Parathyroid adenoma (tissue), 2 donors: ENCODE measurements around the gene MRPL41.

ENCODE experiments used
- H2AFZ ChIP-seq: fragments of 300-600 bp; sonication (generic); one replicate; pipeline ENCODE4 v1.7.0; 2017; ENCODE audit warnings: antibody characterized with exemption, mild to moderate bottlenecking
- H3K27ac ChIP-seq: fragments of 300-600 bp; sonication (generic); one replicate; pipeline ENCODE4 v1.7.0; 2017
- H3K27me3 ChIP-seq: fragments of 300-600 bp; sonication (generic); one replicate; pipeline ENCODE4 v1.7.0; 2017; ENCODE audit warnings: low read length; ENCODE audit not compliant: control insufficient read depth, insufficient read depth
- H3K36me3 ChIP-seq: fragments of 300-600 bp; sonication (generic); one replicate; pipeline ENCODE4 v1.7.0; 2017; ENCODE audit warnings: low read length; ENCODE audit not compliant: control insufficient read depth, insufficient read depth
- H3K4me1 ChIP-seq: fragments of 300-600 bp; sonication (generic); one replicate; pipeline ENCODE4 v1.7.0; 2017; ENCODE audit warnings: control low read depth
- H3K4me2 ChIP-seq: fragments of 300-600 bp; sonication (generic); one replicate; pipeline ENCODE4 v1.7.0; 2017; ENCODE audit warnings: low read length
- H3K4me3 ChIP-seq: fragments of 300-600 bp; sonication (generic); one replicate; pipeline ENCODE4 v1.7.0; 2017; ENCODE audit warnings: low read depth, low read length
- H3K79me2 ChIP-seq: fragments of 300-600 bp; sonication (generic); one replicate; pipeline ENCODE4 v1.7.0; 2017; ENCODE audit warnings: control low read depth
- H3K9ac ChIP-seq: fragments of 300-600 bp; sonication (generic); one replicate; pipeline ENCODE4 v1.7.0; 2017; ENCODE audit warnings: mild to moderate bottlenecking
- H3K9me3 ChIP-seq: fragments of 300-600 bp; sonication (generic); one replicate; pipeline ENCODE4 v1.7.0; 2017; ENCODE audit warnings: low read length; ENCODE audit not compliant: control insufficient read depth
- TF ChIP-seq, protein P1 (sequence below): fragments of 300-600 bp; sonication (generic); IDR thresholded peaks from one replicate; pipeline ENCODE4 v1.7.0; 2017; ENCODE audit warnings: antibody characterized with exemption, mild to moderate bottlenecking
- donor health status: primary hyperparathyroidism.

Gene MRPL41

DNA sequence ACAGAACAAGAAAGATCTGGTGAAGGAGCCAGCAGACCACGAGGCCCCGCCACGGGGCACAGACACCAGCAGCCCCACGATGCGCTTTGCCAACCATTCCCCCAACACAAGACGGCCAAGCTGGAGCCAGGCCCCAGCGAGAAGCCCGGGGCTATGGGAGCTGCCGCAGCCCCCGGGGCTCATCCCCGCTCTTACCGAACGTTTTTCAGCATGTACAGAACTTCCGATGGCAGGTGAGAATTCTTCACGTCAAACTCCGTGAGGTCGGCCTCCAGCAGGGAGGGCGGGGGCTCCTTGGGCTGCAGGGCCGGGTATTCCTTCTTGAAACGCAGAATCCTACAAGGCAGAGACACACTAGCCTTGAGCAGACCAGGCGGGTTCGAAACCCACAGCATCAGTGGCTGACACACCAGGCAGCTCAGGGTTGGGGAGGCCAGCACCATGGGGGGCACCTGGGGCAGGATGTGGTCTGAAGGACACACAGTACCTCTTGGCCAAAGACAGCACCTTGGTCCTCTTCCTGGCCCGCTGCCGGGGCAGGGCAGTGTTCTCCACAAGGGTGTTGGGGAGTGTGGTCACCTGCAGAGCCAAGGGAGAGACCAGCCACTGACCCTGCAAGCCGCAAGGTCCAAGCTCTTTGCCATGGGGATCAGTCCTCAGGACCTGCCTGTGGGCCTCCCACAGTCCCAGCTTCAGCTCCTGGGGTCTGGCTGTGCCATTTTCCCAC, 8.3 kb upstream of the MRPL41 start:
- Histone ChIP-seq H3K27me3 (no peaks in the 10 kb centered on the region), H3K9me3 (no peaks in the 10 kb centered on the region), H2AFZ (no peak overlapping the region), H3K4me3 (no peak overlapping the region), H3K36me3 (no peaks in the 10 kb centered on the region), H3K9ac (no peak overlapping the region), H3K4me1 (no peaks in the 10 kb centered on the region), H3K79me2 (no peaks in the 10 kb centered on the region), H3K4me2 (no peak overlapping the region), H3K27ac (no peak overlapping the region)
- TF ChIP-seq, protein P1, sequence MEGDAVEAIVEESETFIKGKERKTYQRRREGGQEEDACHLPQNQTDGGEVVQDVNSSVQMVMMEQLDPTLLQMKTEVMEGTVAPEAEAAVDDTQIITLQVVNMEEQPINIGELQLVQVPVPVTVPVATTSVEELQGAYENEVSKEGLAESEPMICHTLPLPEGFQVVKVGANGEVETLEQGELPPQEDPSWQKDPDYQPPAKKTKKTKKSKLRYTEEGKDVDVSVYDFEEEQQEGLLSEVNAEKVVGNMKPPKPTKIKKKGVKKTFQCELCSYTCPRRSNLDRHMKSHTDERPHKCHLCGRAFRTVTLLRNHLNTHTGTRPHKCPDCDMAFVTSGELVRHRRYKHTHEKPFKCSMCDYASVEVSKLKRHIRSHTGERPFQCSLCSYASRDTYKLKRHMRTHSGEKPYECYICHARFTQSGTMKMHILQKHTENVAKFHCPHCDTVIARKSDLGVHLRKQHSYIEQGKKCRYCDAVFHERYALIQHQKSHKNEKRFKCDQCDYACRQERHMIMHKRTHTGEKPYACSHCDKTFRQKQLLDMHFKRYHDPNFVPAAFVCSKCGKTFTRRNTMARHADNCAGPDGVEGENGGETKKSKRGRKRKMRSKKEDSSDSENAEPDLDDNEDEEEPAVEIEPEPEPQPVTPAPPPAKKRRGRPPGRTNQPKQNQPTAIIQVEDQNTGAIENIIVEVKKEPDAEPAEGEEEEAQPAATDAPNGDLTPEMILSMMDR, result no peak

DNA sequence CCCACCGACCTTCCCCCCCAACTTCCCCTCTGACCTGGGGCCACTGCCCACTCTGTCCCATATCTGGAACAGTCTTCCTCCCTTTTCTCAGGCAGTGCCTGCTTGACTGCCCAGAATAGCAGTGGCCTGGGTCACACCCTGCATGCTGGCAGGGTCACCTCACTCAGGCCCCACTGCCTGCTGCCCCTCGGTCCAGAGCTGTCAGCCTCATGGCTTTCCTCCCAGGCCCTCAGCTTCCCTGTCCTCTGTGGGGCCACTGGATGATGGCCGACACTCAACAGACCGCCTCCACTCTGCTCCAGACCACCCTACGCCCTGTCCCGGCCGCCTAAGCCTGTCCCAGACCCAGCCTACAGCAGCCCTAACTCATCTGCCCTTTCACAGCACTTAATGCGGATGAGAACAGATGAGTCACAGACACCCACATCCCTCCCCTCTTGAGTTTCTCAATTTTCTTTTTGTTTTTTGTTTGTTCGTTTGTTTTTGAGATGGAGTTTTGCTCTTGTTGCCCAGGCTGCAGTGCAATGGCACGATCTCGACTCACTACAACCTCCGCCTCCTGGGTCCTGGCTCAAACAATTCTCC, 7.4 kb upstream of the MRPL41 start:
- Histone ChIP-seq H3K79me2 (no peaks in the 10 kb centered on the region), H3K27me3 (no peaks in the 10 kb centered on the region), H2AFZ (no peak overlapping the region), H3K27ac (no peak overlapping the region), H3K9me3 (no peaks in the 10 kb centered on the region), H3K4me2 (no peak overlapping the region), H3K4me3 (no peak overlapping the region), H3K9ac (no peak overlapping the region), H3K36me3 (no peaks in the 10 kb centered on the region), H3K4me1 (no peaks in the 10 kb centered on the region)
- TF ChIP-seq, protein P1, result no peak

DNA sequence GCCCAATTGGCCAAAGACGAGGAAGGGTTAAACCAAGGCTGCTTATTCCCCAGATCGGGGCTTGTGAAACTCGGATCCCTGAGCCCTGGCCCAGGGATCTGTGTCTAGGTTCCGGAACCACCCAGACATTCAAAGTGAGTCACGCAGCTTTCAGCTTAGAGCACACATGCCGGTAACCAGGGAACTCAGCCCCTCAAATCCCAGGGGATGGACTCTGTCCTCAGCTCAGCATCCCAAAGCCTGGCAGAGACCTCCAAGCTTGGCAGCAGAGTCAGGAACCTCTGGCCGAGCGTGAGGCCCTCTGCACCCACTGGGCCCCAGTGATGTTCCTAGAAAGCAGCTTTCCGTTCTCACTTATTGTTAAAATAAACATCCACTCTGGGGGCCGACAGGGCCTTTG, 6.6 kb upstream of the MRPL41 start:
- Histone ChIP-seq H3K36me3 (no peaks in the 10 kb centered on the region), H3K79me2 (no peaks in the 10 kb centered on the region), H3K9ac (no peak overlapping the region), H3K27me3 (no peaks in the 10 kb centered on the region), H2AFZ (no peak overlapping the region), H3K4me2 (no peak overlapping the region), H3K9me3 (no peaks in the 10 kb centered on the region), H3K4me3 (no peak overlapping the region), H3K27ac (no peak overlapping the region), H3K4me1 (no peaks in the 10 kb centered on the region)
- TF ChIP-seq, protein P1, result no peak

DNA sequence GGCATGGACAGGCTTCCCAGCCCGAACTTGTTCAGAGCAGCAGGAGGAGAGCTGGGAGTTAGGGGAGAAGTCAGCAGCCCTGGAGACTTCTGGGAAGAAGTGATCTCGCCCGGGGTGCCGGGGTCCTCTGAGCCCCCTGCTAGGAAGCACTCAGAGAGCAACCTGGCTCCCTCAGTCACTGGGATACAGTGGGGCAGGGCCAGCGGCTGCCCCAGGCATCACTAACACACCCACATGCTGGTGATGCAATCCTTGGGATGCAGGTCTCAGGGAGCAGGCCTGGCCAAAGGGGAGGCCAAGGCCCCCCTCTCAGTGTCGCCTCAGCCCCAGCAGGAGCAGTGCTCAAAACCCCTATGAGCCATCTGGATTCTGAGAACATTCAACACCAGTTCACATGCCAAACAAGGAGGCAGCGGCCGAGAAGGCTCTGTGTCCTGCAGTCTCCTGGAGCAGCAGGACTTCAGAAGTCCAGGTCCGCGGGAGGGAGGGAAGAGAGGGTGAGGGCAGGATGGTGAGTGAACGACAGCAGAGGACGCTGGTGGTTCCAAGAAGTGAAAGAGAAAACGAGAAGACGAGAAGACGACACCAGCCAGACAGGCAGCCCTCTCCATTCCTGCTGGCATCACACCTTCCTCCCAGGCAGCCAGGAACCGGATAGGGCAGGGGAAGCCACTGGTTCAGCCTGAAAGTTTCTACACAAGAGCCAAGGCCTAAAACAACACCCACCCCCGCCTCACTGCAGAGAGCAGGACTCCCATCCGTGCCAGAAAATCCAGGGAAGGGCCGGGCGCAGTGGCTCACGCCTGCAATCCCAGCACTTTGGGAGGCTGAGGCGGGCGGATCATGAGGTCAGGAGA, 3.8 kb upstream of the MRPL41 start:
- no peak overlapping the region for H3K9ac ChIP-seq
- no peaks in the 10 kb centered on the region for H3K9me3 ChIP-seq
- H3K4me2 ChIP-seq, result no peak overlapping the region
- no peaks in the 10 kb centered on the region for H3K27me3 ChIP-seq
- no peak overlapping the region for H3K27ac ChIP-seq
- no peak overlapping the region for H2AFZ ChIP-seq
- no peaks in the 10 kb centered on the region for H3K36me3 ChIP-seq
- no peaks in the 10 kb centered on the region for H3K79me2 ChIP-seq
- H3K4me1 ChIP-seq, result no peaks in the 10 kb centered on the region
- TF ChIP-seq, protein P1, result no peak
- no peak overlapping the region for H3K4me3 ChIP-seq
